Keratinocyte (primary cell): Measurements from ENCODE around the gene DUSP23. TPM values are rescaled to one million over a fixed set of nuclear protein-coding genes. Genes with fewer than 3 reads are reported as not detected.

Experiments
- DNase-seq: peaks from one replicate; pipeline ENCODE4 v3.0.0-alpha.2; 2011; ENCODE audit warnings: low read depth, missing footprints, low spot score
- FAIRE-seq: peaks from 2 replicates; lab custom pipeline; 2011; peaks lifted over from hg19 to GRCh38; lab: Jason Lieb, UNC
- H2AFZ ChIP-seq: 2 replicates; pipeline ENCODE4 v1.6.0; 2012; ENCODE audit warnings: low read length, control low read depth, inconsistent platforms; ENCODE audit not compliant: control insufficient read depth
- H3K27ac ChIP-seq: 2 replicates; pipeline ENCODE4 v1.5.1; 2011; ENCODE audit warnings: low read length; ENCODE audit not compliant: control insufficient read depth, insufficient read depth
- H3K27me3 ChIP-seq: 3 replicates; pipeline ENCODE4 v1.6.0; 2011; ENCODE audit warnings: low read length; ENCODE audit not compliant: control insufficient read depth, insufficient read depth; ENCODE audit errors: extremely low read depth
- H3K36me3 ChIP-seq, 2 experiments: 2 replicates in 1 of 2; 3 replicates in 1 of 2; pipeline ENCODE4 v1.5.1; 2011; ENCODE audit warnings: low read length in 2 of 2, mild to moderate bottlenecking in 1 of 2; ENCODE audit not compliant: control insufficient read depth in 2 of 2, insufficient read depth in 2 of 2; ENCODE audit errors: extremely low read depth in 1 of 2
- H3K4me1 ChIP-seq: 3 replicates; pipeline ENCODE4 v1.5.1; 2011; ENCODE audit warnings: low read length; ENCODE audit not compliant: control insufficient read depth, insufficient read depth; ENCODE audit errors: extremely low read depth
- H3K4me2 ChIP-seq: 3 replicates; pipeline ENCODE4 v1.6.0; 2011; ENCODE audit warnings: low read depth, low read length; ENCODE audit not compliant: control insufficient read depth, insufficient read depth; ENCODE audit errors: extremely low read depth
- H3K4me3 ChIP-seq, 3 experiments: fragments of 200-600 bp in 1 of 3; sonication (generic) in 1 of 3; 2 replicates in 2 of 3; 3 replicates in 1 of 3; pipeline ENCODE4 v1.5.1; 2011 to 2016; ENCODE audit warnings: low read length in 3 of 3, mild to moderate bottlenecking in 3 of 3, control low read depth in 2 of 3, inconsistent platforms in 1 of 3, low read depth in 1 of 3, mixed read lengths in 1 of 3, mixed run types in 1 of 3, moderate library complexity in 1 of 3; ENCODE audit not compliant: control insufficient read depth in 2 of 3, insufficient read depth in 2 of 3; ENCODE audit errors: extremely low read depth in 1 of 3
- H3K79me2 ChIP-seq: 2 replicates; pipeline ENCODE4 v1.6.0; 2012; ENCODE audit warnings: low read length; ENCODE audit not compliant: control insufficient read depth, insufficient read depth
- H3K9ac ChIP-seq: 3 replicates; pipeline ENCODE4 v1.6.0; 2011; ENCODE audit warnings: low read length; ENCODE audit not compliant: control insufficient read depth, insufficient read depth; ENCODE audit errors: extremely low read depth
- H3K9me1 ChIP-seq: 3 replicates; pipeline ENCODE4 v1.6.0; 2011; ENCODE audit warnings: low read length; ENCODE audit not compliant: control insufficient read depth, insufficient read depth; ENCODE audit errors: extremely low read depth
- H3K9me3 ChIP-seq: 2 replicates; pipeline ENCODE4 v1.5.1; 2012; ENCODE audit warnings: low read depth, low read length; ENCODE audit not compliant: control insufficient read depth
- H4K20me1 ChIP-seq: 3 replicates; pipeline ENCODE4 v1.6.0; 2011; ENCODE audit warnings: low read length; ENCODE audit not compliant: control insufficient read depth, insufficient read depth; ENCODE audit errors: extremely low read depth
- EZH2 ChIP-seq: IDR thresholded peaks from one replicate; pipeline ENCODE4 v1.6.1; 2012; ENCODE audit warnings: inconsistent platforms, mild to moderate bottlenecking, low read length, moderate library complexity
- dilution Hi-C: fragments of 300-500 bp; cut with MboI; formaldehyde crosslinking; loops from one replicate; pipeline ENCODE4 v1.7.0; 2020; ENCODE audit warnings: low sequenced_read_pairs; ENCODE audit not compliant: extremely low pct_ligation_motif_present
- polyA plus RNA-seq, 5 experiments: library from polyadenylated mRNA; depleted of rRNA in 3 of 5; stranded (reverse) in 3 of 5; stranded (forward) in 1 of 5; unstranded in 1 of 5; fragments of >200 nt; gene quantifications; 1 replicate in 1 of 5; 2 replicates in 3 of 5; 3 replicates in 1 of 5; pipeline versions ENCODE4 v1.2.1 to v1.2.3, GENCODE V29; 2011 to 2012; ENCODE audit warnings: missing spikeins in 2 of 5, low read depth in 1 of 5, low replicate concordance in 1 of 5
- TF ChIP-seq, protein P1 (sequence below), 3 experiments: IDR thresholded peaks in 1 of 3; conservative IDR thresholded peaks in 1 of 3; optimal IDR thresholded peaks in 1 of 3; 2 replicates in 2 of 3; 3 replicates in 1 of 3; pipeline versions ENCODE3 to v1.5.1; 2011; ENCODE audit warnings: low read length in 3 of 3, mild to moderate bottlenecking in 3 of 3, moderate library complexity in 2 of 3, control low read depth in 1 of 3, inconsistent platforms in 1 of 3; ENCODE audit not compliant: insufficient read depth in 2 of 3; ENCODE audit errors: extremely low read depth in 1 of 3

Gene DUSP23
- polyA plus RNA-seq, 1 donor (not counting 4 experiments of a cell fraction or from before 2014, with no cell fraction given): 35.0 TPM

DNA sequence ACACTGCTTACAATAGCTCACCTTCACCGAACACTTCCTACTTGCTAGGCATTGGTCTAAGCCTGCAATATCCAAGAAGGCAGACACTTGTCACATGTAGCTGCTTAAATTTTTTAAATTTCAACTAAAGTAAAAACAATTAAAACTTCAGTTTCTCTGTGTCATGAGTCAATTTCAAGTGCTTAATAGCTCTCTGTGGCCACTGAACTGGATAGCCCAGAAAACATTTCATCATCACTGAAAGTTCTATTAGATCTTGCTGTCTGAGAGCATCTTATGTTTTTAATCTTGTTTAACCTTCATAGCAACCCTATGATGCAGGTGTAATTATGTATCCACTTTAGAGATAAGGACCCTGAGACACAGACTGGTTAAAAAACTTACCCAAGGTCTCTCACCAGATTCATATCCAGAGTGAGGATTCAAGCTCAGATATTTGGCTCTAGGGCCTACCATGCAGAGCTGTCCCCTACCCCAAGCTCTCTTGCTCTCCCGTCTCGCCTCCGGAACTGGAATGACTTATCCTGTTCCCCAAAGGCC is 18.8 kb downstream of the DUSP23 start:
- H3K9ac ChIP-seq: no peak overlapping the region
- no peaks in the 10 kb centered on the region for H4K20me1 ChIP-seq
- no peak overlapping the region for H3K4me2 ChIP-seq
- dilution Hi-C loops: loop anchor here (5.0 to 25.0 kb wide), 2 partner anchors 88 to 238 kb away; partner anchors contain the start of gene PIGM
- no peak for FAIRE-seq
- H3K27me3 ChIP-seq: peaks cover 7% of the 10 kb centered on the region
- no peak overlapping the region for H3K4me3 ChIP-seq
- TF ChIP-seq, protein P1, sequence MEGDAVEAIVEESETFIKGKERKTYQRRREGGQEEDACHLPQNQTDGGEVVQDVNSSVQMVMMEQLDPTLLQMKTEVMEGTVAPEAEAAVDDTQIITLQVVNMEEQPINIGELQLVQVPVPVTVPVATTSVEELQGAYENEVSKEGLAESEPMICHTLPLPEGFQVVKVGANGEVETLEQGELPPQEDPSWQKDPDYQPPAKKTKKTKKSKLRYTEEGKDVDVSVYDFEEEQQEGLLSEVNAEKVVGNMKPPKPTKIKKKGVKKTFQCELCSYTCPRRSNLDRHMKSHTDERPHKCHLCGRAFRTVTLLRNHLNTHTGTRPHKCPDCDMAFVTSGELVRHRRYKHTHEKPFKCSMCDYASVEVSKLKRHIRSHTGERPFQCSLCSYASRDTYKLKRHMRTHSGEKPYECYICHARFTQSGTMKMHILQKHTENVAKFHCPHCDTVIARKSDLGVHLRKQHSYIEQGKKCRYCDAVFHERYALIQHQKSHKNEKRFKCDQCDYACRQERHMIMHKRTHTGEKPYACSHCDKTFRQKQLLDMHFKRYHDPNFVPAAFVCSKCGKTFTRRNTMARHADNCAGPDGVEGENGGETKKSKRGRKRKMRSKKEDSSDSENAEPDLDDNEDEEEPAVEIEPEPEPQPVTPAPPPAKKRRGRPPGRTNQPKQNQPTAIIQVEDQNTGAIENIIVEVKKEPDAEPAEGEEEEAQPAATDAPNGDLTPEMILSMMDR (optimal IDR thresholded peaks at IDR 0.05 in 1 of 3, IDR thresholded peaks at IDR 0.05 in 1 of 3, conservative IDR thresholded peaks at IDR 0.05 in 1 of 3; ENCODE audit: extremely low read depth in 1 of 3, insufficient read depth in 2 of 3, low read length in 3 of 3): no peak
- TF ChIP-seq EZH2: no peak
- no peak overlapping the region for H2AFZ ChIP-seq
- DNase-seq: no peak
- H3K36me3 ChIP-seq: no peaks in the 10 kb centered on the region
- H3K27ac ChIP-seq: no peak overlapping the region
- no peaks in the 10 kb centered on the region for H3K9me3 ChIP-seq
- H3K9me1 ChIP-seq: no peaks in the 10 kb centered on the region
- H3K79me2 ChIP-seq: no peaks in the 10 kb centered on the region
- no peaks in the 10 kb centered on the region for H3K4me1 ChIP-seq

DNA sequence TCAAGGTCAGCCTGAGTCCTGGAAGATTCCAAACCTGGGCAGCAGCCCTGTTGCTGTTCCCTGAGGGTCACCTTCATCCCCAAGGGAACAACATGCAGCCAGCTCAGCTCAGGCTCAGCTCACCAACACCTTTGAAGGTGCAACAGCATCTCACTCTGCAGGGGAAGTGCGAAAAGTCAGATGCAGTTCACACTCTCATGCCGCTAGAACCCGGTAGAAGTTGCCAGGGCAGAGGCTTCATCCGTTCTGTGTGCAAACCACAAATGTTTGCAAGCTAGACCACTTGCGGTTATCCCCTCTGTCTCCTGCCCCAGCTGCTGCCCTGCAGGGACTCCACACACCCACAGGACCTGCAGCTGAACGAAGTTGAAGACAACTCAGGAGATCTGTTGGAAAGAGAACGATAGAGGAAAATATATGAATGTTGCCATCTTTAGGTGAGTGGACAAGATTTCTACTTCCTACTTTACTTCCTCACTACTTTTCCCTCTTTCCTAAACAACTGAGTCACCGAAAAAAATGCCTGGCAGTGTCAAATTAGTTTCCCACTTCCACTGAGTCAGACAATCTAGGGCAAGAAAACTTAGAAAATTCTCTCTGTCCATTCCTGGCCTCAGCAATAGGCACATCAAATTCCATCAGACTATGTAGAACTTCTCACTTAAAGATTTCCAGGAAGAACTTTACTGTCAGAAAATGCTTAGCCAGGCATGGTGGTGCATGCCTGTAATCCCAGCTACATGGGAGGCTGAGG is 19.6 kb downstream of the DUSP23 start:
- Histone ChIP-seq H3K4me3 (no peak overlapping the region), H3K4me2 (no peak overlapping the region), H3K27ac (no peak overlapping the region), H2AFZ (no peak overlapping the region), H3K79me2 (no peaks in the 10 kb centered on the region), H3K4me1 (no peaks in the 10 kb centered on the region), H3K9ac (no peak overlapping the region), H3K9me1 (no peaks in the 10 kb centered on the region), H3K36me3 (no peaks in the 10 kb centered on the region), H3K9me3 (no peaks in the 10 kb centered on the region), H3K27me3 (peaks cover 7% of the 10 kb centered on the region), H4K20me1 (no peaks in the 10 kb centered on the region)
- FAIRE-seq: no peak
- dilution Hi-C loops: no loop called here
- DNase-seq: no peak
- no peak for TF ChIP-seq EZH2
- TF ChIP-seq, protein P1 (optimal IDR thresholded peaks at IDR 0.05 in 1 of 3, IDR thresholded peaks at IDR 0.05 in 1 of 3, conservative IDR thresholded peaks at IDR 0.05 in 1 of 3; ENCODE audit: extremely low read depth in 1 of 3, insufficient read depth in 2 of 3, low read length in 3 of 3): no peak
